ENCODE measurements around the gene IL5RA.
A peak's percentile ranks its signal among the peaks of the same experiment; 100 is the strongest.

Gene IL5RA, protein sequence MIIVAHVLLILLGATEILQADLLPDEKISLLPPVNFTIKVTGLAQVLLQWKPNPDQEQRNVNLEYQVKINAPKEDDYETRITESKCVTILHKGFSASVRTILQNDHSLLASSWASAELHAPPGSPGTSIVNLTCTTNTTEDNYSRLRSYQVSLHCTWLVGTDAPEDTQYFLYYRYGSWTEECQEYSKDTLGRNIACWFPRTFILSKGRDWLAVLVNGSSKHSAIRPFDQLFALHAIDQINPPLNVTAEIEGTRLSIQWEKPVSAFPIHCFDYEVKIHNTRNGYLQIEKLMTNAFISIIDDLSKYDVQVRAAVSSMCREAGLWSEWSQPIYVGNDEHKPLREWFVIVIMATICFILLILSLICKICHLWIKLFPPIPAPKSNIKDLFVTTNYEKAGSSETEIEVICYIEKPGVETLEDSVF

GRCh38 chr3:3110299-3110630, at the start of gene IL5RA:
Gene IL5RA, minus strand, starts transcription at chr3:3110374. Its CDS starts 5,390 bp downstream, at chr3:3104984.
- no peaks in the 10 kb centered on the region for H3K9me3 ChIP-seq (ENCODE audit: control insufficient read depth, low read depth, low read length)
- H3K36me3 ChIP-seq (ENCODE audit: control insufficient read depth, low read depth, low read length), result no peaks in the 10 kb centered on the region
- H3K4me3 ChIP-seq (ENCODE audit: low read length), result no peak within 1 kb of the TSS
- peaks cover 12% of the 10 kb centered on the region for H3K4me1 ChIP-seq (ENCODE audit: control insufficient read depth, low read depth, low read length)
- H3K27ac ChIP-seq (ENCODE audit: low read length), result no peak within 1 kb of the TSS
- peak within 1 kb of the TSS; percentile 33 for H3K9ac ChIP-seq (ENCODE audit: low read length)
- H3K27me3 ChIP-seq (ENCODE audit: control insufficient read depth, insufficient read depth, low read length), result no peaks in the 10 kb centered on the region

- Histone ChIP-seq H3K9me3 (ENCODE audit: control insufficient read depth, low read depth, low read length) (no peaks in the 10 kb centered on the region), H3K27ac (ENCODE audit: low read length) (no peak overlapping the region), H3K36me3 (ENCODE audit: control insufficient read depth, low read depth, low read length) (peaks cover 31% of the 10 kb centered on the region), H3K27me3 (ENCODE audit: control insufficient read depth, insufficient read depth, low read length) (no peaks in the 10 kb centered on the region), H3K4me1 (ENCODE audit: control insufficient read depth, low read depth, low read length) (no peaks in the 10 kb centered on the region), H3K4me3 (ENCODE audit: low read length) (no peak overlapping the region), H3K9ac (ENCODE audit: low read length) (no peak overlapping the region)
Observed at GRCh38 chr3:3157484-3157883, 47.3 kb upstream of the IL5RA start.

- Histone ChIP-seq H3K36me3 (ENCODE audit: control insufficient read depth, low read depth, low read length) (peaks cover 44% of the 10 kb centered on the region), H3K27me3 (ENCODE audit: control insufficient read depth, insufficient read depth, low read length) (no peaks in the 10 kb centered on the region), H3K4me1 (ENCODE audit: control insufficient read depth, low read depth, low read length) (no peaks in the 10 kb centered on the region), H3K9ac (ENCODE audit: low read length) (no peak overlapping the region), H3K4me3 (ENCODE audit: low read length) (no peak overlapping the region), H3K27ac (ENCODE audit: low read length) (no peak overlapping the region), H3K9me3 (ENCODE audit: control insufficient read depth, low read depth, low read length) (no peaks in the 10 kb centered on the region)
Observed at GRCh38 chr3:3154879-3155610, 44.9 kb upstream of the IL5RA start.

DNA sequence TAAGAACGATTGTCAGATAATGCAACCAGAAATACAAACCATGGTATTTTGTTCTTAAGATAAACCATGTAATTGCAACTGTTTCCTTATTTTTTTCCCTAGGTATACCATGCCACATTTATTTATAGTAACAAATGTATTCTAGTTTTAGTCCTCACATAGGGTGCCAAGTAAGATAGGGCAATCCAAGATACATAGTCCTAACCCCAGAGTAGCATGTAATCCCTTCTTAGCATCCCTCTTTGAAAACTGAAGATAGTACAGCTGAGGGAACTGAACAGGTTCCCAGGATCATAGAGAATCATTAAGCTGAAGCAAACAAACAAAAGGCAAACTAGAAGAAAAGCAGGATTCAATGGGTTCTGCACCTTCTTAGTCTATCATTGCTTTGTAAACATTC, 41.3 kb upstream of the IL5RA start:
- Histone ChIP-seq H3K4me3 (ENCODE audit: low read length) (no peak overlapping the region), H3K27ac (ENCODE audit: low read length) (no peak overlapping the region), H3K9ac (ENCODE audit: low read length) (no peak overlapping the region), H3K4me1 (ENCODE audit: control insufficient read depth, low read depth, low read length) (no peaks in the 10 kb centered on the region), H3K36me3 (ENCODE audit: control insufficient read depth, low read depth, low read length) (peaks cover 78% of the 10 kb centered on the region), H3K9me3 (ENCODE audit: control insufficient read depth, low read depth, low read length) (no peaks in the 10 kb centered on the region), H3K27me3 (ENCODE audit: control insufficient read depth, insufficient read depth, low read length) (no peaks in the 10 kb centered on the region)

DNA sequence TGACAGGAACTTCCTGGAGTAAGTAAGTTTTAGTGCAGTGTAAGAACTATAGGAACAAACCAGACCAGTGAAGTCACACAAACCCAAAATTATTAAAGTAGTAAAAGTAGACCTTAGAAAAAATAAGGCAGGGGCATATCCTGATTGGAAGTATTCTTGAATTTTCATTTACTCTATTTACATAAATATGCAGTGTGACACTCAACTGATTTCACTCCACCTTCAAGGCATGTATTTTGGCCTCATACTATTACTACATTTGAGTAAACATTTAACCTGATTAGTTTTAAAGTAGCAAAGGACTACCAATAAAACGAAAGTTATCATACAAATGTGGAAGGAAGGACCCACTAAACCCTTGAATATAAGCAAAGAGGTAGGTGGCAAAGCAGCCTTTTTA, 39.4 kb upstream of the IL5RA start:
- no peak overlapping the region for H3K9ac ChIP-seq (ENCODE audit: low read length)
- no peak overlapping the region for H3K4me3 ChIP-seq (ENCODE audit: low read length)
- no peaks in the 10 kb centered on the region for H3K9me3 ChIP-seq (ENCODE audit: control insufficient read depth, low read depth, low read length)
- H3K36me3 ChIP-seq (ENCODE audit: control insufficient read depth, low read depth, low read length), result peaks cover 92% of the 10 kb centered on the region
- H3K27me3 ChIP-seq (ENCODE audit: control insufficient read depth, insufficient read depth, low read length), result no peaks in the 10 kb centered on the region
- H3K4me1 ChIP-seq (ENCODE audit: control insufficient read depth, low read depth, low read length), result no peaks in the 10 kb centered on the region
- no peak overlapping the region for H3K27ac ChIP-seq (ENCODE audit: low read length)

- no peak overlapping the region for H3K9ac ChIP-seq (ENCODE audit: low read length)
- H3K36me3 ChIP-seq (ENCODE audit: control insufficient read depth, low read depth, low read length), result peaks cover 90% of the 10 kb centered on the region
- H3K4me3 ChIP-seq (ENCODE audit: low read length), result no peak overlapping the region
- H3K27ac ChIP-seq (ENCODE audit: low read length), result no peak overlapping the region
- no peaks in the 10 kb centered on the region for H3K9me3 ChIP-seq (ENCODE audit: control insufficient read depth, low read depth, low read length)
- no peaks in the 10 kb centered on the region for H3K27me3 ChIP-seq (ENCODE audit: control insufficient read depth, insufficient read depth, low read length)
- no peaks in the 10 kb centered on the region for H3K4me1 ChIP-seq (ENCODE audit: control insufficient read depth, low read depth, low read length)
Observed at GRCh38 chr3:3145831-3146230, 35.7 kb upstream of the IL5RA start.

DNA sequence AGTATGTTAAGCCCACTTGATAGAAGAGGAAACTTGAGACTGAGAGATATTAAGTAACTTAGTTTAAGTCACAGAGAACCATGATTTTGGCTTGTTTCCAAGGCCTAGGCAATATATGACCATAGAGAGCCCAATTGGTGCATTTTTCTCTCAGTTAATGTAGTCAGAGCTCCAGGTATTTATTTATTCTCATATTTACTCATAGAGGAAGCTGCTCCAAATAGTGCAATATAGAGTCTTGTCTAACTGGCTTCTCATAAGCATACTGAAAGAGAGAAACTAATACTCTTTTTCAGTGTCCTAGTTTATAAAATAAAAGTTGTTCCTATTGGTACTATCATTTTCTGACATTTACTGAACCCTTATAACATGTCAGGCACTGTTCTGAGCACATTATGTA, 31.8 kb upstream of the IL5RA start:
- H3K9me3 ChIP-seq (ENCODE audit: control insufficient read depth, low read depth, low read length), result no peaks in the 10 kb centered on the region
- no peaks in the 10 kb centered on the region for H3K4me1 ChIP-seq (ENCODE audit: control insufficient read depth, low read depth, low read length)
- no peak overlapping the region for H3K27ac ChIP-seq (ENCODE audit: low read length)
- no peak overlapping the region for H3K4me3 ChIP-seq (ENCODE audit: low read length)
- H3K9ac ChIP-seq (ENCODE audit: low read length), result no peak overlapping the region
- H3K36me3 ChIP-seq (ENCODE audit: control insufficient read depth, low read depth, low read length), result peaks cover 86% of the 10 kb centered on the region
- no peaks in the 10 kb centered on the region for H3K27me3 ChIP-seq (ENCODE audit: control insufficient read depth, insufficient read depth, low read length)

GRCh38 chr3:3137526-3137925, 27.4 kb upstream of the IL5RA start:
- Histone ChIP-seq H3K9me3 (ENCODE audit: control insufficient read depth, low read depth, low read length) (no peaks in the 10 kb centered on the region), H3K27ac (ENCODE audit: low read length) (no peak overlapping the region), H3K9ac (ENCODE audit: low read length) (no peak overlapping the region), H3K4me1 (ENCODE audit: control insufficient read depth, low read depth, low read length) (no peaks in the 10 kb centered on the region), H3K4me3 (ENCODE audit: low read length) (no peak overlapping the region), H3K36me3 (ENCODE audit: control insufficient read depth, low read depth, low read length) (peaks cover 68% of the 10 kb centered on the region), H3K27me3 (ENCODE audit: control insufficient read depth, insufficient read depth, low read length) (no peaks in the 10 kb centered on the region)

GRCh38 chr3:3134750-3135448, 24.7 kb upstream of the IL5RA start:
- Histone ChIP-seq H3K4me3 (ENCODE audit: low read length) (no peak overlapping the region), H3K4me1 (ENCODE audit: control insufficient read depth, low read depth, low read length) (no peaks in the 10 kb centered on the region), H3K27ac (ENCODE audit: low read length) (no peak overlapping the region), H3K9ac (ENCODE audit: low read length) (no peak overlapping the region), H3K27me3 (ENCODE audit: control insufficient read depth, insufficient read depth, low read length) (no peaks in the 10 kb centered on the region), H3K9me3 (ENCODE audit: control insufficient read depth, low read depth, low read length) (no peaks in the 10 kb centered on the region), H3K36me3 (ENCODE audit: control insufficient read depth, low read depth, low read length) (peaks cover 58% of the 10 kb centered on the region)

DNA sequence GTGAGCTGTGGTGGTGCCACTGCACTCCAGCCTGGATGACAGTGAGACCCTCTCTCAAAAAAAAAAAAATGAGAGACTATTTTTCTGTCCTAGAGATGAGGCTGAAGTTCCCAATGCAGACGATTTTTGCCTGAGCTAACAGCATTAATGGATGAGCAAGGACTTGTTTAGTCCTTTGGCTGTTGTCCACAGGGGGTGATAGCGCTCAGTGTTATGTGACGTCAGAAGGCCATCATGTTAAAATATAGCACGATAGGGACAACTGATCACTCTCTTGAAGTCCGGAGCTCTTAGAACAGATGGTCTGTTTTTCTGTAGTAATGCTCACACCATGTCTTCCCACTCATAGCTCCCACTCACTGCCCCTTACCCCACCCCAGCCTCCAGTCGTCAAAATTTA, 23.3 kb upstream of the IL5RA start:
- peaks cover 51% of the 10 kb centered on the region for H3K36me3 ChIP-seq (ENCODE audit: control insufficient read depth, low read depth, low read length)

DNA sequence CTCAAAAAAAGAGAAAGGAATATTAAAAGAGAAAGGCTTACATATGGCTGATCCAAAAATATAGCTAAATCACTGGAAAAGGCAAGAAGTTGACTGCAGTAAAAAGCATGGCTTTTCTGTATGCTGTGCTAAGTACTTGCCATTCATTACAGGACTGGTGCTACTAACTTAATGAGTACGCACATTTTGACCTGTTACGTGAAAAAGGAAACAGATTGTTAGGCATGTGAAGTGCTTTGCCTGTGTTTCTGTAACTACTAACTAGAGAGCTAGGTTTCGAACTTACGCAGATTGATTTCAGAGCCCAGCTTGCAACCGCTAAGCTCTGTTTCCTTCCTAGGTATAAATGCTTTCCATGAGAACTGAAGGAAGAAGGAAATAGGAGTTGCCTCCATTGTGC, 19.4 kb upstream of the IL5RA start:
- H3K27ac ChIP-seq (ENCODE audit: low read length), result no peak overlapping the region
- no peak overlapping the region for H3K4me3 ChIP-seq (ENCODE audit: low read length)
- no peaks in the 10 kb centered on the region for H3K27me3 ChIP-seq (ENCODE audit: control insufficient read depth, insufficient read depth, low read length)
- peaks cover 6% of the 10 kb centered on the region for H3K4me1 ChIP-seq (ENCODE audit: control insufficient read depth, low read depth, low read length)
- no peaks in the 10 kb centered on the region for H3K9me3 ChIP-seq (ENCODE audit: control insufficient read depth, low read depth, low read length)
- H3K36me3 ChIP-seq (ENCODE audit: control insufficient read depth, low read depth, low read length), result peaks cover 30% of the 10 kb centered on the region
- H3K9ac ChIP-seq (ENCODE audit: low read length), result no peak overlapping the region

More for the DNA sequence above, 23.3 kb upstream of the IL5RA start:
- Histone ChIP-seq H3K9me3 (ENCODE audit: control insufficient read depth, low read depth, low read length) (no peaks in the 10 kb centered on the region), H3K27me3 (ENCODE audit: control insufficient read depth, insufficient read depth, low read length) (no peaks in the 10 kb centered on the region), H3K27ac (ENCODE audit: low read length) (no peak overlapping the region), H3K9ac (ENCODE audit: low read length) (no peak overlapping the region), H3K4me1 (ENCODE audit: control insufficient read depth, low read depth, low read length) (no peaks in the 10 kb centered on the region), H3K4me3 (ENCODE audit: low read length) (no peak overlapping the region)

Measured in iPS-18a (cell line).